D721Med (cell line): ENCODE results near the gene CHCHD6.
"Not testable (repeated sequence)": the region's sequence is repeated elsewhere in the genome, so short reads cannot be mapped to it uniquely, and the experiment has no call there.

ENCODE experiments used
- DNase-seq: peaks from one replicate; pipeline ENCODE4 v3.0.0; 2011; ENCODE audit warnings: low spot score; ENCODE audit not compliant: insufficient read length
- FAIRE-seq: peaks from 2 replicates; lab custom pipeline; 2011; peaks lifted over from hg19 to GRCh38; lab: Jason Lieb, UNC
- CTCF ChIP-seq: IDR thresholded peaks from 2 replicates; pipeline ENCODE4 v1.5.1; 2012; ENCODE audit warnings: mild to moderate bottlenecking, control low read depth; ENCODE audit not compliant: insufficient read depth; ENCODE audit errors: missing control alignments

CHCHD6 gene

GRCh38 chr3:126784254-126784653, 80.2 kb downstream of the CHCHD6 start:
- no peak for DNase-seq
- no peak for FAIRE-seq
- TF ChIP-seq CTCF = no peak

GRCh38 chr3:126791320-126791719, 87.3 kb downstream of the CHCHD6 start:
- not testable (repeated sequence) for FAIRE-seq, DNase-seq

- DNase-seq = no peak
- TF ChIP-seq CTCF = no peak
- no peak for FAIRE-seq
These were observed 89.0 kb downstream of the CHCHD6 start for GRCh38 chr3:126792998-126793397.

- FAIRE-seq (no peak), DNase-seq (no peak)
- TF ChIP-seq CTCF = no peak
These were observed 93.5 kb downstream of the CHCHD6 start for GRCh38 chr3:126797563-126797962.

GRCh38 chr3:126798521-126798920, 94.5 kb downstream of the CHCHD6 start:
- no peak for DNase-seq
- TF ChIP-seq CTCF = no peak
- FAIRE-seq = no peak

GRCh38 chr3:126799099-126799498, 95.1 kb downstream of the CHCHD6 start:
- DNase-seq (no peak), FAIRE-seq (no peak)
- no peak for TF ChIP-seq CTCF

- FAIRE-seq, DNase-seq: not testable (repeated sequence)
These were observed 97.3 kb downstream of the CHCHD6 start for GRCh38 chr3:126801312-126801711.

- DNase-seq = no peak
- FAIRE-seq = no peak
- TF ChIP-seq CTCF = no peak
These were observed 103.8 kb downstream of the CHCHD6 start for GRCh38 chr3:126807795-126808194.

- DNase-seq (no peak), FAIRE-seq (no peak)
These were observed 107.5 kb downstream of the CHCHD6 start for GRCh38 chr3:126811530-126811929.

More at GRCh38 chr3:126811530-126811929, 107.5 kb downstream of the CHCHD6 start:
- TF ChIP-seq CTCF = no peak
